Fibroblast of the conjunctiva (primary cell): ENCODE measurements around the gene SLFN11.
"Not testable (repeated sequence)": the region's sequence is repeated elsewhere in the genome, so short reads cannot be mapped to it uniquely, and the experiment has no call there.

ENCODE experiments used
- DNase-seq: peaks from one replicate; pipeline ENCODE4 v3.0.0-alpha.2; 2010; ENCODE audit warnings: low read depth

SLFN11 gene

GRCh38 chr17:35359398-35359797 is 14.0 kb downstream of the SLFN11 start:
- DNase-seq = no peak

- no peak for DNase-seq
Measured at GRCh38 chr17:35352284-35352683, 21.1 kb downstream of the SLFN11 start.

GRCh38 chr17:35350493-35350892 is 22.9 kb downstream of the SLFN11 start:
- no peak for DNase-seq

- DNase-seq = no peak
Measured at GRCh38 chr17:35345926-35346771, 27.3 kb downstream of the SLFN11 start.

GRCh38 chr17:35345445-35345925 is 27.9 kb downstream of the SLFN11 start:
- no peak for DNase-seq

GRCh38 chr17:35344262-35344661 is 29.2 kb downstream of the SLFN11 start:
- DNase-seq = no peak

- no peak for DNase-seq
Measured at GRCh38 chr17:35342276-35342675, 31.1 kb downstream of the SLFN11 start.

GRCh38 chr17:35341411-35341992 is 31.9 kb downstream of the SLFN11 start:
- DNase-seq = no peak

GRCh38 chr17:35338230-35338629 is 35.2 kb downstream of the SLFN11 start:
- no peak for DNase-seq

GRCh38 chr17:35337364-35337763 is 36.1 kb downstream of the SLFN11 start:
- no peak for DNase-seq

- DNase-seq = not testable (repeated sequence)
Measured at GRCh38 chr17:35333578-35333977, 39.8 kb downstream of the SLFN11 start.

- no peak for DNase-seq
Measured at GRCh38 chr17:35322749-35323148, 50.7 kb downstream of the SLFN11 start.

GRCh38 chr17:35315971-35316370 is 57.5 kb downstream of the SLFN11 start:
- DNase-seq = no peak

- peak; percentile 87 for DNase-seq
Measured at GRCh38 chr17:35315283-35315682, 58.1 kb downstream of the SLFN11 start.

GRCh38 chr17:35314415-35315216 is 58.8 kb downstream of the SLFN11 start:
- DNase-seq = no peak

- DNase-seq = no peak
Measured at GRCh38 chr17:35313875-35314409, 59.5 kb downstream of the SLFN11 start.

- DNase-seq = peak; percentile 76
Measured at GRCh38 chr17:35312790-35313711, 60.4 kb downstream of the SLFN11 start.

- no peak for DNase-seq
Measured at GRCh38 chr17:35312346-35312745, 61.1 kb downstream of the SLFN11 start.

- not testable (repeated sequence) for DNase-seq
Measured at GRCh38 chr17:35309345-35309744, 64.1 kb downstream of the SLFN11 start.
